MM.1S (cell line): ENCODE measurements around the gene FHIT.

Experiments
- EZH2 ChIP-seq: fragments of 300-600 bp; sonication (generic); optimal IDR thresholded peaks from 2 replicates; pipeline ENCODE3; 2017; ENCODE audit warnings: low read depth, mild to moderate bottlenecking, antibody characterized with exemption, low read length, mixed read lengths
- TF ChIP-seq, protein P1 (sequence below): fragments of 300-600 bp; sonication (generic); IDR thresholded peaks from 2 replicates; pipeline ENCODE4 v1.5.1; 2016; ENCODE audit warnings: antibody characterized with exemption, low read length, mixed read lengths

DNA sequence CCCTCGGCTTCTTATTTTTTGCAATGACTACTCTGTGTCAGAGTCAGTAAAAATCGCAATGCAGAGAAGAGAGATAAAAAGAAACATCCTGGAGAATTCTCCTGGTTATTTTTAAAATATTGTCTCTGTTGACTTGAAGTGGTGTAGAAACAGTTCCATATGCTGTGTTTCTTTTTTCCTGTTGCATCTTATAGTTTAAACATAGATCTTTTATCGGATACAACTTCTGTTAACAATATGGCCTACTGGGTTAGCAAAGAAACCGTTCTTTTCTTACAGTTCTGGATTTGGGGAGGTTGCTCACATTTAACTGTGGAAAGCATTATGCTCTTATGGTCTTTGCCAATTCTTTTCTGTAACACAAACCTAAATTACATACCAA lies 1432.3 kb downstream of the FHIT start:
- TF ChIP-seq, protein P1, sequence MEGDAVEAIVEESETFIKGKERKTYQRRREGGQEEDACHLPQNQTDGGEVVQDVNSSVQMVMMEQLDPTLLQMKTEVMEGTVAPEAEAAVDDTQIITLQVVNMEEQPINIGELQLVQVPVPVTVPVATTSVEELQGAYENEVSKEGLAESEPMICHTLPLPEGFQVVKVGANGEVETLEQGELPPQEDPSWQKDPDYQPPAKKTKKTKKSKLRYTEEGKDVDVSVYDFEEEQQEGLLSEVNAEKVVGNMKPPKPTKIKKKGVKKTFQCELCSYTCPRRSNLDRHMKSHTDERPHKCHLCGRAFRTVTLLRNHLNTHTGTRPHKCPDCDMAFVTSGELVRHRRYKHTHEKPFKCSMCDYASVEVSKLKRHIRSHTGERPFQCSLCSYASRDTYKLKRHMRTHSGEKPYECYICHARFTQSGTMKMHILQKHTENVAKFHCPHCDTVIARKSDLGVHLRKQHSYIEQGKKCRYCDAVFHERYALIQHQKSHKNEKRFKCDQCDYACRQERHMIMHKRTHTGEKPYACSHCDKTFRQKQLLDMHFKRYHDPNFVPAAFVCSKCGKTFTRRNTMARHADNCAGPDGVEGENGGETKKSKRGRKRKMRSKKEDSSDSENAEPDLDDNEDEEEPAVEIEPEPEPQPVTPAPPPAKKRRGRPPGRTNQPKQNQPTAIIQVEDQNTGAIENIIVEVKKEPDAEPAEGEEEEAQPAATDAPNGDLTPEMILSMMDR, result no peak
- no peak for TF ChIP-seq EZH2
